HepG2 (cell line): ENCODE results near the gene NBPF1. TPM values are rescaled to one million over a fixed set of nuclear protein-coding genes. Genes with fewer than 3 reads are reported as not detected.
A peak's percentile ranks its signal among the peaks of the same experiment; 100 is the strongest.
"Not testable (repeated sequence)": the region's sequence is repeated elsewhere in the genome, so short reads cannot be mapped to it uniquely, and the experiment has no call there.

Source experiments
- ATAC-seq: fragments of 200-7000 bp; cut with Tn5 transposase; 3 replicates; pipeline ENCODE4 v1.9.1; 2020; ENCODE audit warnings: mild to moderate bottlenecking, moderate library complexity
- BruUV-seq: library from RNA; stranded (reverse); fragments of 400-500 nt; replicated peaks from 2 replicates; lab custom pipeline; 2021; lab: Mats Ljungman, UMichigan
- CTCF ChIA-PET: fragments of 300-600 bp; formaldehyde crosslinking; extraction: SDS; loops from one replicate; lab custom pipeline; 2021; ENCODE audit warnings: low total read pairs, inconsistent platforms, low intra/inter-chr PET ratio; lab: Yijun Ruan, JAX
- POLR2A ChIA-PET: fragments of 350-600 bp; sonication (Branson Sonifier 250); formaldehyde crosslinking; loops from one replicate; lab custom pipeline; 2020; ENCODE audit warnings: antibody characterized with exemption, inconsistent platforms; lab: Yijun Ruan, JAX
- DNase-seq: peaks from one replicate; pipeline ENCODE4 v3.0.0-alpha.2; 2015; ENCODE audit warnings: low spot score
- FAIRE-seq: peaks from 3 replicates; lab custom pipeline; 2011; peaks lifted over from hg19 to GRCh38; lab: Jason Lieb, UNC
- H2AFZ ChIP-seq: one replicate; pipeline ENCODE4 v1.6.1; 2011; ENCODE audit warnings: low read length, inconsistent platforms
- H3K27ac ChIP-seq: fragments of 300-600 bp; 3 replicates; pipeline ENCODE4 v1.8.0; 2011; ENCODE audit warnings: mixed run types, mild to moderate bottlenecking, mixed read lengths, low read length, inconsistent platforms; ENCODE audit not compliant: insufficient read depth; ENCODE audit errors: extremely low read length
- H3K27me3 ChIP-seq, 2 experiments: fragments of 200-600 bp in 1 of 2; 2 replicates in 1 of 2; 3 replicates in 1 of 2; pipeline versions ENCODE4 v1.6.0 to v1.8.0; 2011; ENCODE audit warnings: low read length in 2 of 2, mild to moderate bottlenecking in 2 of 2, moderate library complexity in 2 of 2, inconsistent platforms in 1 of 2; ENCODE audit not compliant: insufficient read depth in 2 of 2, control insufficient read depth in 1 of 2
- H3K36me3 ChIP-seq, 2 experiments: fragments of 200-600 bp in 1 of 2; replicated peaks in 1 of 2; 2 replicates in 1 of 2; 3 replicates in 1 of 2; pipeline versions ENCODE4 v1.5.1 to v1.8.0; 2011; ENCODE audit warnings: low read length in 2 of 2, inconsistent platforms in 1 of 2; ENCODE audit not compliant: insufficient read depth in 2 of 2, control insufficient read depth in 1 of 2
- H3K4me1 ChIP-seq: 2 replicates; pipeline ENCODE4 v1.5.1; 2012; ENCODE audit warnings: low read length, inconsistent platforms; ENCODE audit not compliant: insufficient read depth
- H3K4me2 ChIP-seq: 2 replicates; pipeline ENCODE4 v1.6.0; 2011; ENCODE audit warnings: low read depth, low read length, inconsistent platforms
- H3K4me3 ChIP-seq, 3 experiments: fragments of 200-600 bp in 1 of 3; sonication (generic), shearing (Covaris generic) in 1 of 3; replicated peaks in 1 of 3; 2 replicates each; pipeline ENCODE4 v1.5.1; 2011 to 2016; ENCODE audit warnings: low read length in 3 of 3, inconsistent platforms in 2 of 3, low read depth in 2 of 3, mild to moderate bottlenecking in 2 of 3, control low read depth in 1 of 3, mixed read lengths in 1 of 3; ENCODE audit not compliant: insufficient read depth in 1 of 3
- H3K79me2 ChIP-seq: one replicate; pipeline ENCODE4 v1.6.1; 2011; ENCODE audit warnings: low read length, inconsistent platforms; ENCODE audit not compliant: insufficient read depth
- H3K9ac ChIP-seq: 2 replicates; pipeline ENCODE4 v1.6.0; 2011; ENCODE audit warnings: mild to moderate bottlenecking, low read depth, low read length, inconsistent platforms; ENCODE audit not compliant: insufficient read depth
- H3K9me3 ChIP-seq: 2 replicates; pipeline ENCODE4 v1.5.1; 2012; ENCODE audit warnings: mild to moderate bottlenecking, low read length
- H4K20me1 ChIP-seq: 2 replicates; pipeline ENCODE4 v1.6.0; 2011; ENCODE audit warnings: inconsistent platforms, mild to moderate bottlenecking, low read length, moderate library complexity; ENCODE audit not compliant: insufficient read depth
- ZFY ChIP-seq: sonication (generic); formaldehyde crosslinking; IDR thresholded peaks from 2 replicates; pipeline ENCODE4 v1.4.0; 2020; ENCODE audit warnings: missing genetic modification reagents
- ZNF777 ChIP-seq: sonication (generic); formaldehyde crosslinking; IDR thresholded peaks from 2 replicates; pipeline ENCODE4 v1.4.0; 2020; ENCODE audit warnings: missing genetic modification reagents
- WGBS: methylation state at CpG from one replicate; pipeline ENCODE4 v1.1.6; 2017; ENCODE audit warnings: low lambda C conversion rate; 5-methylcytosine and 5-hydroxymethylcytosine counted together
- in situ Hi-C: cut with HindIII; loops from 2 replicates; pipeline ENCODE4 v1.10.0; 2017; ENCODE audit warnings: low pct_unique_long_range_greater_than_20kb; ENCODE audit not compliant: extremely low pct_ligation_motif_present
- intact Hi-C: fragments of 100-400 bp; cut with micrococcal nuclease; formaldehyde crosslinking; loops from one replicate; pipeline ENCODE4 v1.10.0; 2022; ENCODE audit not compliant: unreplicated experiment
- polyA plus RNA-seq, 8 experiments: library from polyadenylated mRNA; depleted of rRNA in 3 of 8; stranded (reverse) in 7 of 8; unstranded in 1 of 8; fragments of >200 nt; fragmentation: Illumina TruSeq in 4 of 8; extraction: Trizol in 4 of 8; gene quantifications; 2 replicates each; pipeline versions ENCODE4 v1.2.1 to v1.2.3, GENCODE V29; 2011 to 2016; ENCODE audit warnings: low read depth in 4 of 8, missing spikeins in 1 of 8, mixed read lengths in 1 of 8; ENCODE audit not compliant: insufficient read depth in 1 of 8
- total RNA-seq, 5 experiments: library from RNA; depleted of rRNA; stranded (reverse); fragments of >200 nt; fragmentation: Illumina TruSeq; extraction: Trizol; gene quantifications; 2 replicates each; pipeline ENCODE4 v1.2.3, GENCODE V29; 2016; ENCODE audit warnings: low read depth in 1 of 5
- TF ChIP-seq, protein P1 (sequence below): IDR thresholded peaks from 2 replicates; pipeline ENCODE4 v1.6.1; 2016; ENCODE audit warnings: mild to moderate bottlenecking, missing biosample characterization, missing genetic modification reagents
- TF ChIP-seq, protein P2 (sequence below): sonication (generic); formaldehyde crosslinking; IDR thresholded peaks from 2 replicates; pipeline ENCODE4 v1.5.1; 2020; ENCODE audit warnings: mild to moderate bottlenecking, missing genetic modification reagents, moderate library complexity
- TF ChIP-seq, protein P3 (sequence below): sonication (generic); formaldehyde crosslinking; IDR thresholded peaks from 2 replicates; pipeline ENCODE4 v1.5.0; 2020; ENCODE audit warnings: mild to moderate bottlenecking, missing genetic modification reagents, moderate library complexity

Gene NBPF1
- total and polyA plus RNA-seq, 2 of the 13 experiments (the other 11 are each of a cell fraction or from before 2014, with no cell fraction given), result 30.3 to 35.6 TPM

DNA sequence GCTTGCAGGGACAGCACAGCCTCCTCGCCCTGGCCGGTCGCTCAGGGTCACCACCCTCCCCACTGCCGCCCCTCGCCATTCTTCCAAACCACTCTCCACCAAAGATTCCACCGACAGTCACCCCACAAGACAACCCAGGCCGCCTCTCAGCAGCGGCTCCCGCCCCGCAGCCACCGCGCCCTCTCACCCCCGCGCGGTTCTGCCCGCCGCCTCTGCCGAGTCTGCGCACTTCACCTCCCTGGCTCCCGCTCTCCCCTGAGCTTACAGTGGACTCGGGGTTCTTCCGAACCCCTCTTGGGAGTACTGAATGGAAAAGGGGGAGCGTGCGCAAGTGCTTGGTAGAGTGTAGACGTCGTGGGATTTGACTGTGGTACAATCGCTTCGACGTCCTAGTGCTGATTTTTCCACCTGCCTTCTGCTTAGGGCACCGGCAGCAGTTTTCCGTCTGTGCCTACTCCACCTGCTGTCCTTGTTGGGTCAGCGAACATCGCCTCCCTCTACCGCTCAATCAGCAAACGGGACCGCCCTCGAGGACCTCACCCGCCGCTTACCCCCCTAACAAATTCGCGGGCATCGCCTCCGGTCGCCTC is 79.0 kb downstream of the NBPF1 start:
- H3K27me3 ChIP-seq, CTCF ChIA-PET, H3K36me3 ChIP-seq, H3K79me2 ChIP-seq: not testable (repeated sequence)
- peaks cover 15% of the 10 kb centered on the region; the same call in 1 of the 2 replicates for H3K4me1 ChIP-seq
- H3K4me3 ChIP-seq, result peak overlapping the region in 2 of 3 experiments; percentile 40 to 43; a peak in 3 of 6 replicates
- TF ChIP-seq, protein P1, sequence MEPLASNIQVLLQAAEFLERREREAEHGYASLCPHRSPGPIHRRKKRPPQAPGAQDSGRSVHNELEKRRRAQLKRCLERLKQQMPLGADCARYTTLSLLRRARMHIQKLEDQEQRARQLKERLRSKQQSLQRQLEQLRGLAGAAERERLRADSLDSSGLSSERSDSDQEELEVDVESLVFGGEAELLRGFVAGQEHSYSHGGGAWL (CRISPR knock-in tag), result 0 out of 2 replicates have a peak, but pooled peaks have one; percentile 16
- TF ChIP-seq, protein P2, sequence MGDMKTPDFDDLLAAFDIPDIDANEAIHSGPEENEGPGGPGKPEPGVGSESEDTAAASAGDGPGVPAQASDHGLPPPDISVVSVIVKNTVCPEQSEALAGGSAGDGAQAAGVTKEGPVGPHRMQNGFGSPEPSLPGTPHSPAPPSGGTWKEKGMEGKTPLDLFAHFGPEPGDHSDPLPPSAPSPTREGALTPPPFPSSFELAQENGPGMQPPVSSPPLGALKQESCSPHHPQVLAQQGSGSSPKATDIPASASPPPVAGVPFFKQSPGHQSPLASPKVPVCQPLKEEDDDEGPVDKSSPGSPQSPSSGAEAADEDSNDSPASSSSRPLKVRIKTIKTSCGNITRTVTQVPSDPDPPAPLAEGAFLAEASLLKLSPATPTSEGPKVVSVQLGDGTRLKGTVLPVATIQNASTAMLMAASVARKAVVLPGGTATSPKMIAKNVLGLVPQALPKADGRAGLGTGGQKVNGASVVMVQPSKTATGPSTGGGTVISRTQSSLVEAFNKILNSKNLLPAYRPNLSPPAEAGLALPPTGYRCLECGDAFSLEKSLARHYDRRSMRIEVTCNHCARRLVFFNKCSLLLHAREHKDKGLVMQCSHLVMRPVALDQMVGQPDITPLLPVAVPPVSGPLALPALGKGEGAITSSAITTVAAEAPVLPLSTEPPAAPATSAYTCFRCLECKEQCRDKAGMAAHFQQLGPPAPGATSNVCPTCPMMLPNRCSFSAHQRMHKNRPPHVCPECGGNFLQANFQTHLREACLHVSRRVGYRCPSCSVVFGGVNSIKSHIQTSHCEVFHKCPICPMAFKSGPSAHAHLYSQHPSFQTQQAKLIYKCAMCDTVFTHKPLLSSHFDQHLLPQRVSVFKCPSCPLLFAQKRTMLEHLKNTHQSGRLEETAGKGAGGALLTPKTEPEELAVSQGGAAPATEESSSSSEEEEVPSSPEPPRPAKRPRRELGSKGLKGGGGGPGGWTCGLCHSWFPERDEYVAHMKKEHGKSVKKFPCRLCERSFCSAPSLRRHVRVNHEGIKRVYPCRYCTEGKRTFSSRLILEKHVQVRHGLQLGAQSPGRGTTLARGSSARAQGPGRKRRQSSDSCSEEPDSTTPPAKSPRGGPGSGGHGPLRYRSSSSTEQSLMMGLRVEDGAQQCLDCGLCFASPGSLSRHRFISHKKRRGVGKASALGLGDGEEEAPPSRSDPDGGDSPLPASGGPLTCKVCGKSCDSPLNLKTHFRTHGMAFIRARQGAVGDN (CRISPR knock-in tag), result peak; percentile 86
- TF ChIP-seq ZNF777 (CRISPR knock-in tag) (peak; percentile 79), ZFY (peak; percentile 41; the same call in 1 of the 2 replicates)
- TF ChIP-seq, protein P3, sequence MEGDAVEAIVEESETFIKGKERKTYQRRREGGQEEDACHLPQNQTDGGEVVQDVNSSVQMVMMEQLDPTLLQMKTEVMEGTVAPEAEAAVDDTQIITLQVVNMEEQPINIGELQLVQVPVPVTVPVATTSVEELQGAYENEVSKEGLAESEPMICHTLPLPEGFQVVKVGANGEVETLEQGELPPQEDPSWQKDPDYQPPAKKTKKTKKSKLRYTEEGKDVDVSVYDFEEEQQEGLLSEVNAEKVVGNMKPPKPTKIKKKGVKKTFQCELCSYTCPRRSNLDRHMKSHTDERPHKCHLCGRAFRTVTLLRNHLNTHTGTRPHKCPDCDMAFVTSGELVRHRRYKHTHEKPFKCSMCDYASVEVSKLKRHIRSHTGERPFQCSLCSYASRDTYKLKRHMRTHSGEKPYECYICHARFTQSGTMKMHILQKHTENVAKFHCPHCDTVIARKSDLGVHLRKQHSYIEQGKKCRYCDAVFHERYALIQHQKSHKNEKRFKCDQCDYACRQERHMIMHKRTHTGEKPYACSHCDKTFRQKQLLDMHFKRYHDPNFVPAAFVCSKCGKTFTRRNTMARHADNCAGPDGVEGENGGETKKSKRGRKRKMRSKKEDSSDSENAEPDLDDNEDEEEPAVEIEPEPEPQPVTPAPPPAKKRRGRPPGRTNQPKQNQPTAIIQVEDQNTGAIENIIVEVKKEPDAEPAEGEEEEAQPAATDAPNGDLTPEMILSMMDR (CRISPR knock-in tag), result 0 out of 2 replicates have a peak, but pooled peaks have one; percentile 1
- TF ChIP-seq, all 625 proteins: peak for 5; not testable (repeated sequence) for 620
- BruUV-seq, DNase-seq, in situ Hi-C loops, H3K27ac ChIP-seq, H4K20me1 ChIP-seq, FAIRE-seq, ATAC-seq, H3K9me3 ChIP-seq, H2AFZ ChIP-seq, H3K9ac ChIP-seq, intact Hi-C loops: not testable (repeated sequence)
- POLR2A ChIA-PET, result interaction anchor here (1.0 kb wide), 1 partner anchor 21 kb away, joined by 4 read pairs; no protein-coding TSS in a partner anchor
- H3K4me2 ChIP-seq, result peak overlapping the region; percentile 62
- WGBS, result 61% methylated on average over 40 of the region's 44 CpGs
